ENCODE data around the gene ZBTB32.

The ZBTB32 gene

DNA sequence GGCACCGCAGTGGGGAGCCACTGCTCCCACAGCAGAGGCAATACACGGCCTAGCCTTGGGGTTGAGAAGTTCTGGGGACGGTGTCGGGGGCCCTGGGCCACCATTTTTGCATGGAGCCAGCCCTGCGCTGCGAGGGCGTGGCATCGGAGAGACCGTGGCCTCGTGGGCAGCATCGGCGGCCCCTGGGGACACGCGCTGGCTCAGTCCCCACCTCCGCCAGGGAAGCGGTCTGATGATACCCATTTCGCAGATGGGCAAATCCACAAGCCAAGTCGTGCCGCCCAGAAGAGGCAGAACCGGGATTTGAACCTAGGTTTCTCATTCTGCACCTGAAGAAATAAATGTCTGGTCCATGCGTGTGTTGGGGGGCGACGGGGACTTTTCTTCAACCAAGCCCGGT lies 39.2 kb upstream of the ZBTB32 start:
- TF ChIP-seq, protein P1, sequence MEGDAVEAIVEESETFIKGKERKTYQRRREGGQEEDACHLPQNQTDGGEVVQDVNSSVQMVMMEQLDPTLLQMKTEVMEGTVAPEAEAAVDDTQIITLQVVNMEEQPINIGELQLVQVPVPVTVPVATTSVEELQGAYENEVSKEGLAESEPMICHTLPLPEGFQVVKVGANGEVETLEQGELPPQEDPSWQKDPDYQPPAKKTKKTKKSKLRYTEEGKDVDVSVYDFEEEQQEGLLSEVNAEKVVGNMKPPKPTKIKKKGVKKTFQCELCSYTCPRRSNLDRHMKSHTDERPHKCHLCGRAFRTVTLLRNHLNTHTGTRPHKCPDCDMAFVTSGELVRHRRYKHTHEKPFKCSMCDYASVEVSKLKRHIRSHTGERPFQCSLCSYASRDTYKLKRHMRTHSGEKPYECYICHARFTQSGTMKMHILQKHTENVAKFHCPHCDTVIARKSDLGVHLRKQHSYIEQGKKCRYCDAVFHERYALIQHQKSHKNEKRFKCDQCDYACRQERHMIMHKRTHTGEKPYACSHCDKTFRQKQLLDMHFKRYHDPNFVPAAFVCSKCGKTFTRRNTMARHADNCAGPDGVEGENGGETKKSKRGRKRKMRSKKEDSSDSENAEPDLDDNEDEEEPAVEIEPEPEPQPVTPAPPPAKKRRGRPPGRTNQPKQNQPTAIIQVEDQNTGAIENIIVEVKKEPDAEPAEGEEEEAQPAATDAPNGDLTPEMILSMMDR (IDR thresholded peaks at IDR 0.05; ENCODE audit: low read depth, low read length) = no peak
- H3K4me3 ChIP-seq (ENCODE audit: low read depth, low read length) = no peak overlapping the region

DNA sequence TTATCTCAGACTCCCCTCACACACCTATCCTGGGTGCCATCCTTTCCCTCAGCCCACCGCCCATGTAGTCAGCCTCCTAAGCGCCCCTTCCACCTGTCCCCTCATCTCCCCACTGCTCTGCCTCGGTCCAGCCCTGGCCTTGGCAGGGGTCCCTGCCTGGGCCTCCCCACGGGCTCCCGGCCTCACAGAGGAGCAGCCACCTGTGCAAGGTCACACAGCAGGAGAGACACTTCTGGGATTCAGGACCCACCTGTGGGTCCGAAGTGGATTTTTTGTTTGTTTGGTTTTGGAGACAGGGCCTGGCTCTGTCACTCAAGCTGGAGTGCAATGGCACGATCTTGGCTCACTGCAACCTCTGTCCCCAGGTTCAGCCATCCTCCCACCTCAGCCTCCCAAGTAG lies 38.8 kb upstream of the ZBTB32 start:
- no peak overlapping the region for H3K4me3 ChIP-seq (ENCODE audit: low read depth, low read length)
- TF ChIP-seq, protein P1 (IDR thresholded peaks at IDR 0.05; ENCODE audit: low read depth, low read length) = no peak

DNA sequence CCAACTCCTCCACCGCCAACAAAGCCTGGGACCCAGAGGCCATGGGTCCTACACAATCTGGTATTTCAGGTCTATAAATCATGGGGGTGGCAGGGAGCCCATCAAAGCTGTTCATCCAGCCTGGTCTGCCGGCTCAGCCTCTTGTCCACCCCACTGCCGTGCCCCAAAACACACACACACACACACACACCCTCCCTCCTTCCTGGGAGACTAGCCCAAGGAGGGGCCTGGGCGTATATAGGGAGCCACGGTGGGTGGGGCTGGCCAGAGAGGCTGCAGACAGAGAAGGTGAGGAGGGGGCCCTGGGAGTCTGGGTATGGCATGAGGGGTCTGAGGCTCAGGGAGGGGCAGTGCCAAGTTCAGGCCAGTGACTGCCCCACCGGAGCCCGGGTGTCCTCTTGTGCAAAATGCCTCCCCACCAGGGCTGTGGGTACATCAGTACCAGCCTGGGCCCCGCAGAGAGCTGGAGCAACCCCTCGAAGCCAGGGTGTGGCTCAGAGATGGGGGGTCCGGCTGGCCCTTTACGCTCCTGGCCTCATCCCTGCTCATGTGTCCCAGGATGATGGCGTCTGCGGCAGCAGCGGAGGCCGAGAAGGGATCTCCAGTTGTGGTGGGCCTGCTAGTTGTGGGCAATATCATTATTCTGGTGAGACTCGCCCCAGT lies 38.0 kb upstream of the ZBTB32 start, which contains the start of gene UPK1A:
Gene UPK1A, plus strand, starts transcription at position 267 of the 663 bp plus-strand sequence. Its CDS starts 296 bp downstream, at position 563.
- TF ChIP-seq, protein P1 (IDR thresholded peaks at IDR 0.05; ENCODE audit: low read depth, low read length) = no peak
- H3K4me3 ChIP-seq (ENCODE audit: low read depth, low read length) = no peak within 1 kb of the TSS

DNA sequence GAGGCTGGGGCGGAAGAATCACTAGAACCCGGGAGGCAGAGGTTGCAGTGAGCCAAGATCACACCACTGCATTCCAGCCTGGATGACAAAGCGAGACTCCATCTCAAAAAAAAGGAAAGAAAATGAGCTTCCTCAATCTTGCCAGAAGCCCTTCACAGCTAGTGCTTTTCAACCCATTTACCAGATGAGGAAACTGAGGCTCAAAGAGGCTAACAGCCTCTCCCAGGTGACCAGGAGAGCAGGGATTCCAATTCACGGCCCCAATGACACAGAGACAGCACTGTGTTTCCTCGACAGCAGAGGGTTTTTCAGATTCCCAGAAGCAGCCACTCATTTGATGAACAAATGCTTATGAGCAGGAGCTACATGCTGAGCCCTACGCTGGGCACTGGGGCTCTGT lies 34.8 kb upstream of the ZBTB32 start:
- TF ChIP-seq, protein P1 (IDR thresholded peaks at IDR 0.05; ENCODE audit: low read depth, low read length) = no peak
- no peak overlapping the region for H3K4me3 ChIP-seq (ENCODE audit: low read depth, low read length)

DNA sequence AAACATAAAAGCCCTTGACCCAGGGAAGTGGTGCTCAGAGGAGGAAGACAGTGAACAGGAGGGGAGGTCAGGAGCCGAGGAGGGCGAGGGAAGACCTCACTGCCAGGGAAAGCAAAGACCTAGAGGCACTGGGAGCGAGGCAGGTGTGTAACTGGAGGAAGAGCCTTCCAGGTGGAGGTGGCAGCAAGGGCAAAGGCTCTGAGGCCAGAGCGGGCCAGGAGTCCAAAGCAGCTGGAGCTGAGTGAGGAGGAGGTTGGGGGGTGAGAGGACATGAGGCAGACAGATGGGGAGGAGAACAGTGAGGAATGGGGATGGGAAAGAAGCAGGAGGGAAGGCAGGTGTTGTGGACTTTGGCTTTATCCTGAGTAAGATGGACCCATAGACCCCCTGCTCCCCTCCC lies 34.4 kb upstream of the ZBTB32 start:
- no peak overlapping the region for H3K4me3 ChIP-seq (ENCODE audit: low read depth, low read length)
- TF ChIP-seq, protein P1 (IDR thresholded peaks at IDR 0.05; ENCODE audit: low read depth, low read length) = no peak

DNA sequence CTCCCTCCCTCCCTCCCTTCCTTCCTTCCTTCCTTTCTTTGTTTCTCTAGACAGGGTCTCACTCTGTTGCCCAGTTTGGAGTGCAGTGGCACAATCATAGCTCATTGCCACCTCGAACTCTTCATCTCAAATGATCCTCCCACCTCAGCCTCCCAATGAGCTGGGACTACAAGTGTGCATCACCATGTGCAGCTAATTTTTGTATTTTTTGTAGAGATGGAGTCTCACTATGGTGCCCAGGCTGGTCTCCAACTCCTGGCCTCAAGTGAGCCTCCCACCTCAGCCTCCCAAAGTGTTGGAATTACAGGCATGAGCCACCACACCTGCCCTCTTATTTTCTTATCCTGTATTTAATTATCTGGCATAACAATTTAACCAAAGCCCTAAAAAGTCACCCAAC lies 33.7 kb upstream of the ZBTB32 start:
- TF ChIP-seq, protein P1 (IDR thresholded peaks at IDR 0.05; ENCODE audit: low read depth, low read length) = no peak
- no peak overlapping the region for H3K4me3 ChIP-seq (ENCODE audit: low read depth, low read length)

DNA sequence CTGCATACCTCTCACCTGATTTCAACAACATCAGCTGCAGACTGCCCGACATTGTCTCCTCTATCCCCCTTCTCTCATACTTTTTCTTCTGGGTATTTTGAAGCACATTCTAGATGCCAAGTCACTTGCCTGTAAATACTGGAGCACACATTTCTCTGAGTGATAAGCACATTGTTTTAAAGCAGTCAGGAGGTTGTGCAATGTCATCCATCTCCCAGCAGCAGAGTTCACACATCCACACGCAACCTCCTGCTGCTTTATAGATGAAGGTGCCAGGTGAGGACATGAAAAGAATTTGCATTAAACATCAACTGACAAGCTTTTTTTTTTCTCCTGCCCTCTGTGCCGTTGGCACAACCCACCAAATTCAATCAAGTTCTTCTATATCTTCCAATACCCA lies 32.5 kb upstream of the ZBTB32 start:
- TF ChIP-seq, protein P1 (IDR thresholded peaks at IDR 0.05; ENCODE audit: low read depth, low read length) = no peak
- H3K4me3 ChIP-seq (ENCODE audit: low read depth, low read length) = no peak overlapping the region

Data from WI38 (cell line).